Activated T-cell treated with anti-CD3 and anti-CD28 coated beads for 1 hour (primary cell): ENCODE results near the gene SMARCAD1.
"Not testable (repeated sequence)": the region's sequence is repeated elsewhere in the genome, so short reads cannot be mapped to it uniquely, and the experiment has no call there.

ENCODE experiments used
- DNase-seq: peaks from one replicate; pipeline ENCODE4 v3.0.0-alpha.2; 2020; ENCODE audit warnings: low read depth

SMARCAD1 gene

GRCh38 chr4:94232519-94232918 is 24.9 kb downstream of the SMARCAD1 start:
- no peak for DNase-seq

GRCh38 chr4:94235825-94236224 is 28.2 kb downstream of the SMARCAD1 start:
- DNase-seq: no peak

GRCh38 chr4:94237271-94237670 is 29.6 kb downstream of the SMARCAD1 start:
- no peak for DNase-seq

- DNase-seq: no peak
Measured at GRCh38 chr4:94238160-94238559, 30.5 kb downstream of the SMARCAD1 start.

GRCh38 chr4:94240384-94240783 is 32.7 kb downstream of the SMARCAD1 start:
- DNase-seq: no peak

GRCh38 chr4:94244087-94244828 is 36.6 kb downstream of the SMARCAD1 start:
- no peak for DNase-seq

GRCh38 chr4:94244829-94245185 is 37.1 kb downstream of the SMARCAD1 start:
- no peak for DNase-seq

- no peak for DNase-seq
Measured at GRCh38 chr4:94251094-94251493, 43.4 kb downstream of the SMARCAD1 start.

- no peak for DNase-seq
Measured at GRCh38 chr4:94253036-94253435, 45.4 kb downstream of the SMARCAD1 start.

GRCh38 chr4:94256144-94256783 is 48.6 kb downstream of the SMARCAD1 start:
- DNase-seq: no peak

GRCh38 chr4:94256828-94257227 is 49.2 kb downstream of the SMARCAD1 start:
- no peak for DNase-seq

- no peak for DNase-seq
Measured at GRCh38 chr4:94262163-94263016, 54.7 kb downstream of the SMARCAD1 start.

- DNase-seq: no peak
Measured at GRCh38 chr4:94267037-94267436, 59.4 kb downstream of the SMARCAD1 start.

GRCh38 chr4:94271248-94271647 is 63.6 kb downstream of the SMARCAD1 start:
- DNase-seq: no peak

- no peak for DNase-seq
Measured at GRCh38 chr4:94274912-94275311, 67.2 kb downstream of the SMARCAD1 start.

- no peak for DNase-seq
Measured at GRCh38 chr4:94276204-94276603, 68.5 kb downstream of the SMARCAD1 start.

GRCh38 chr4:94277534-94277933 is 69.9 kb downstream of the SMARCAD1 start:
- no peak for DNase-seq

GRCh38 chr4:94278781-94279180 is 71.1 kb downstream of the SMARCAD1 start:
- no peak for DNase-seq

- DNase-seq: no peak
Measured at GRCh38 chr4:94284889-94285288, 77.2 kb downstream of the SMARCAD1 start.

GRCh38 chr4:94285666-94286065 is 78.0 kb downstream of the SMARCAD1 start:
- no peak for DNase-seq

GRCh38 chr4:94290245-94290644 is 82.6 kb downstream of the SMARCAD1 start:
- DNase-seq: no peak

GRCh38 chr4:94293981-94294380 is 86.3 kb downstream of the SMARCAD1 start:
- DNase-seq: not testable (repeated sequence)

GRCh38 chr4:94295473-94295872 is 87.8 kb downstream of the SMARCAD1 start:
- not testable (repeated sequence) for DNase-seq
